Measurements from ENCODE around the gene HSP90AA1. TPM values are rescaled to one million over a fixed set of nuclear protein-coding genes. Genes with fewer than 3 reads are reported as not detected.

Gene HSP90AA1
- total RNA-seq, 4 donors from 2014 or later = 208 to 800 (median 247) TPM

DNA sequence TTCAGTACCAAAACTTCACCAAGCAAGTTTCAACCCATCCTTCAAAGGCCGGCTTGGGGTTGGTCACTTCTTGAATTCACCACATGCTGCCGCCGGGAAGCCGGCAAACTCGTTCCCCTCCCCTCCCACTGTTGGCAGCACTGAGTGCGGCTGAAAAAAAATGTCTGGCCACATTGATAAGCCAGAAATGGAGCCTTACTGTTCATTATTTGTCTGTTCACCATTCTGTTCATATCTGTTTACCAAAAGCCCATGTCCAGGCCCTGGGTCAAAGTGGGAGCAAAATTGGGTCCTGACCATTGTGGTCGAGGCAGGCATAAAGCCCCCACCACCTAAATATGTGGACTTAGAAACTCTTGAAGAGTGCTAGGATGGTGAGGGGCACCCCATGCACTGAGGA, 7.3 kb upstream of the HSP90AA1 start:
- Histone ChIP-seq H3K9me3 (no peaks in the 10 kb centered on the region), H3K36me3 (no peaks in the 10 kb centered on the region), H3K4me1 (no peaks in the 10 kb centered on the region), H3K27ac (no peak overlapping the region), H3K27me3 (no peaks in the 10 kb centered on the region), H3K4me3 (no peak overlapping the region)
- no peak for DNase-seq
- intact Hi-C loops (cut with DNase I; ENCODE audit: low total_unique reads) = loop anchor here (10.0 kb wide), 1 partner anchor 49 kb away; no protein-coding TSS in a partner anchor
- TF ChIP-seq, protein P1, sequence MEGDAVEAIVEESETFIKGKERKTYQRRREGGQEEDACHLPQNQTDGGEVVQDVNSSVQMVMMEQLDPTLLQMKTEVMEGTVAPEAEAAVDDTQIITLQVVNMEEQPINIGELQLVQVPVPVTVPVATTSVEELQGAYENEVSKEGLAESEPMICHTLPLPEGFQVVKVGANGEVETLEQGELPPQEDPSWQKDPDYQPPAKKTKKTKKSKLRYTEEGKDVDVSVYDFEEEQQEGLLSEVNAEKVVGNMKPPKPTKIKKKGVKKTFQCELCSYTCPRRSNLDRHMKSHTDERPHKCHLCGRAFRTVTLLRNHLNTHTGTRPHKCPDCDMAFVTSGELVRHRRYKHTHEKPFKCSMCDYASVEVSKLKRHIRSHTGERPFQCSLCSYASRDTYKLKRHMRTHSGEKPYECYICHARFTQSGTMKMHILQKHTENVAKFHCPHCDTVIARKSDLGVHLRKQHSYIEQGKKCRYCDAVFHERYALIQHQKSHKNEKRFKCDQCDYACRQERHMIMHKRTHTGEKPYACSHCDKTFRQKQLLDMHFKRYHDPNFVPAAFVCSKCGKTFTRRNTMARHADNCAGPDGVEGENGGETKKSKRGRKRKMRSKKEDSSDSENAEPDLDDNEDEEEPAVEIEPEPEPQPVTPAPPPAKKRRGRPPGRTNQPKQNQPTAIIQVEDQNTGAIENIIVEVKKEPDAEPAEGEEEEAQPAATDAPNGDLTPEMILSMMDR (IDR thresholded peaks at IDR 0.05) = no peak
- TF ChIP-seq POLR2A (IDR thresholded peaks at IDR 0.05) = no peak

DNA sequence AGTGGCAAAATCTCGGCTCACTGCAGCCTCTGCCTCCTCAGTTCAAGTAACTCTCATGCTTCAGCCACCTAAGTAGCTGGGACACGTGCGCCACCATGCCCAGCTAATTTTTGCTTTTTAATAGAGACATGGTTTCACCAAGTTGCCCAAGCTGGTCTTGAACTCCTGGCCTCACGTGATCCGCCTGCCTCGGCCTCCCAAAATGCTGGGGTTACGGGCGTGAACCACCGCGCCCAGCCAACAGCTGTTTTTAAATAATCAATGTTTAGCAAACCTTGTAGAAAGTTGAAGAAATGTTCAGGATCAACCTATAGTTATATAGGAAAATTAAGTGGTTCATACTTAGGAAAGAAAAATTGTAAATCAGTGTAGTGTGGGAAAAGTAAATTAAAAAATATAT, 6.0 kb upstream of the HSP90AA1 start:
- peaks cover 0 to 6% of the 10 kb centered on the region in 2 donors for H3K4me1 ChIP-seq
- no peaks in the 10 kb centered on the region for H3K27me3 ChIP-seq
- no peak for DNase-seq
- H3K27ac ChIP-seq = no peak overlapping the region
- intact Hi-C loops (cut with DNase I; ENCODE audit: low total_unique reads) = loop anchor here (10.0 kb wide), 1 partner anchor 48 kb away; no protein-coding TSS in a partner anchor
- H3K36me3 ChIP-seq = no peaks in the 10 kb centered on the region
- H3K9me3 ChIP-seq = no peaks in the 10 kb centered on the region
- TF ChIP-seq POLR2A (IDR thresholded peaks at IDR 0.05) = no peak
- TF ChIP-seq, protein P1 (IDR thresholded peaks at IDR 0.05) = no peak
- H3K4me3 ChIP-seq = no peak overlapping the region

- intact Hi-C loops (cut with DNase I; ENCODE audit: low total_unique reads) = loop anchor here (10.0 kb wide), 1 partner anchor 46 kb away; no protein-coding TSS in a partner anchor
- Histone ChIP-seq H3K36me3 (no peaks in the 10 kb centered on the region), H3K27me3 (no peaks in the 10 kb centered on the region), H3K27ac (no peak overlapping the region), H3K4me1 (peaks cover 0 to 8% of the 10 kb centered on the region in 2 donors), H3K9me3 (no peaks in the 10 kb centered on the region), H3K4me3 (no peak overlapping the region)
- TF ChIP-seq POLR2A (IDR thresholded peaks at IDR 0.05) = no peak
- TF ChIP-seq, protein P1 (IDR thresholded peaks at IDR 0.05) = no peak
- DNase-seq = no peak
Measured at GRCh38 chr14:102090713-102091112, 3.9 kb upstream of the HSP90AA1 start.

GRCh38 chr14:102089621-102090343, 2.9 kb upstream of the HSP90AA1 start:
- peaks cover 8 to 17% of the 10 kb centered on the region in 2 donors for H3K4me1 ChIP-seq
- H3K36me3 ChIP-seq = no peaks in the 10 kb centered on the region
- intact Hi-C loops (cut with DNase I; ENCODE audit: low total_unique reads) = loop anchor here (5.0 to 10.0 kb wide), 3 partner anchors 45 to 327 kb away; partner anchors contain the start of genes DYNC1H1 and PPP2R5C
- no peak overlapping the region for H3K27ac ChIP-seq
- no peak overlapping the region for H3K4me3 ChIP-seq
- TF ChIP-seq, protein P1 (IDR thresholded peaks at IDR 0.05) = no peak
- no peak for TF ChIP-seq POLR2A (IDR thresholded peaks at IDR 0.05)
- no peaks in the 10 kb centered on the region for H3K27me3 ChIP-seq
- DNase-seq = no peak
- no peaks in the 10 kb centered on the region for H3K9me3 ChIP-seq

Measured in uterus (tissue), 4 donors.